ENCODE results near the gene RAD51B.
A peak's percentile ranks its signal among the peaks of the same experiment; 100 is the strongest.
"Not testable (repeated sequence)": the region's sequence is repeated elsewhere in the genome, so short reads cannot be mapped to it uniquely, and the experiment has no call there.

Gene RAD51B

DNA sequence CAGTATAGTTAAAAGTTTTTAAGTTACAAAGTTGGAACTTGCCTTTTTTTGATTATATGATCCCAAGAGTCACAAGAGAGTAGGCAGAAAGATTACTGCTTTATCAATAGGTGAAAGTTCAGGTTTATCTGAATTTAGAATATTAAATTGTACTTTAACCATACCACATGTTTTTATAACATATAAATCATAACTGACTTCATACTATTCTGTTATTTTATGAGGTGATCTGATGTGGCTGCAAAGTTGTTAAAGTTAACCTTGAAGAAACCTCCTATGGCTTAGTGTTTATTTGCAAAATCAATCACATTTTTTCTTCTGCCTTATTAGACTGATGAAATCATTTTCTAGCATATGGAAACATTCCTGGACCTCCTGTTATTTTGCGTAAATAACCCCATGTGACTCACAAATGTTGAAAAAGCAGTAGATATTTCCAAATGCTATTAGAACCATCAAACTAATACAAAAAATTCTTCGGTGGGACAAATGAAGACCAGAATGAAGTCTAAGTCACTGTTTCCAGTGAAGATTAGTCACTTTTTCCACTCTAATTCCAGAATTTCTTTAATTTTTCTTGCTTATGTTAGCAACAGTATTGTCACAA lies 132.1 kb downstream of the RAD51B start:
- no peak for DNase-seq

DNA sequence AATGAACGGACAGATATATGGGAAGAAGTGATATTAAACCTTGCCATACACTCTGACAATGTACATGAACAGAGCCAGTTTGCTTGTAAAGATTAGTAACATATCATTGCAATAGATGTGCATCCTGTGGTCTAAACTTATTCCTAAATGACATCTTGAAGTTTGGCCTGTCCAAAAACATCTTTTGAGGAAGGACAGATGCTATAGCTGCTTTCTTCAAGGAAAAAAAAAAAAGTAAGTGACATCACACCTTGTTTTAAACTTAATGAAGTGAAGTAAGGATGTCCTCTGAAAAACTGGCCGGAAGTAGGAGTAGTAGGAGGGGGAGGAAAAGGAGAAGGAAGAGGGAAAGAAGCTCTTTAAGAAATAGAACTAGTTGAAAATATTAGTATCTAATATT lies 132.8 kb downstream of the RAD51B start:
- DNase-seq, result no peak

DNA sequence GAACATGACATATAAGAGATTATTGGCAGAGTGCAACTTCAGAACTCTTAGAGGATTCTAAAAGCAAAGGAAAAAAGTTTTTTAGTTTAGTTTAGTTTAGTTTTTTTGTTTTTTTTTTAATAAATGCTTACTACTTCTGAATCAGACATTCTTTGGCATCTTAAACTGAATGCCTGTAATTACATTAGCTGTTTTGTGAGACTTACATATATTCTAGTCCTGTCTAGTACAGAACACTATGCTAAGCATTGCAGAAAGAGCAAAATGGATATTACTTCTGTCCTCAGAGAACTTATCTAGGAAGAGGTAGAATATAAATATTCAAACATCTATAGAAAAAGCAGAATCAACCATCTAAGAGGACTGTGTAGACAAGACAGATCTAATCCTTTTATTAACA lies 133.2 kb downstream of the RAD51B start:
- no peak for DNase-seq

DNA sequence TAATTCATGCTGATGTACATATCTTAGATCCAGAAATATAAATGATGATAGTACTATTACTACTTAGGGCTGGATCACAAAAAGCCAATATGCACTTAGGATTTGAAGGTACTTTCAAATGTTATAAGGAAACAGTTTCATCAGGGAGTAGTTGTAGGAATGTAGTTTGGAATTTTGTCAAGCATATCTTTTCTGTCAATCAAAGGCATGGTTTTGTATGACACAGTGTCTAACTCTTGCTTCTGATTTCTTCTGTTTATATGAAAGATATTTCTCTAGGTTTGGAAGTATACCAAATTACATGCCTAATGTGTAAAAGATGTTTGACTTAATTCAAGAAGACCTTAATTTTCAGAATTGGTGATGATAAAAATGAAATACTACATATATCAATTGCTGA lies 135.7 kb downstream of the RAD51B start:
- no peak for DNase-seq

DNA sequence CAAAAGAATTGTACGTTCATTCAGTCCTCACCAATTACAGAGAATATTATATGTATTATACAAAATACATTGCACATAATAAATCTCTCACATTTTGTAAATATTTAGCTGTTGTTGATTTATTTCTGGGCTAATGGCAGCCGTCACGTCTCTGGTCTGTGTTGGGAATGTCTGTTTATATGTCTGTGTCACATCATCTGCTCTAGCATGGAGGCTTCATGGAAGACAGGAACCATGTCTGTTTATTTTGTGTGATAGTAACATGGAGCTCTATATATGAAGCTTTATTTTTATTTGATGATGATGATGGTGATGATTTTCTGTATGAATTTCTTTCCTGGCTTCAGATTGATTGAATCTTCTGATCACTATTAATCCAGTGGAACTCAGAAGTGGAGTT lies 138.4 kb downstream of the RAD51B start:
- DNase-seq, result no peak

DNA sequence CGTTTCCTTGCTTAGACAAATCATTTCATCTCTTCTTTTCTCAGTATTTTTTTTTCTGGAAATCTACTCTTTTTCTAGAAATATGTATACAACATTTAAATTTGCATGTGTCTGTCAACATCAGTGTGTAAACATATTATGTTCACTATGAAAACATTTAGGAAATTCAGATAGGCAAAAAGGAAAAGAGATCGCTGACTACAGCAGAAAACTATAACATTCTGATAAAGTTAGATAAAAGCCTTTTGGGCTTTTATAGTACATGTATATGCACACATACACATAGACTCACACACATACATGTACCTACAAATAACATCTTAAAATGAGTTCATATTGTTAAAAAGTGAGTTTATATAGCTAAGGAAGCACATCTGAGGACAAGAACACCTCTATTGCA lies 142.1 kb downstream of the RAD51B start:
- DNase-seq, result no peak

DNA sequence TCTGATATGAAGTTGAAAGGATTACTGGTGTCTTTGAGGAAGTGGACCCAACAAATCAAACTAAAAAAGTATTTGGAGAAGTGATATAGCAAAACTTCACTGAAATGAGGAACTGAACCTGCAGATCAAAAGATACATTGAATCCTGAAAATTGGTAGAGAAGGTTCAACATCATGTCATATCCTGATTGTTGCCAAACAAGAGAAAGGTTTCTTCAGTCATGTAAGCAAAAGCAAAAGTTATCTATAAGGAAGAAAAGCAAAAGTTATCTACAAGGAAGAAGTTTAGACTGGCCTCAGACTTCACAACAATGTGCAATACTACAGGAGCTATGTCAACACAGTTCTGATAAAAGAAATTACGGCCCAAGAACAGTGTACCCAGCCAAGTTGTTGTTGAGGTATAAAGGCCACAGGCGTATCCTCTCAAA lies 142.7 kb downstream of the RAD51B start:
- DNase-seq, result peak; percentile 58

DNA sequence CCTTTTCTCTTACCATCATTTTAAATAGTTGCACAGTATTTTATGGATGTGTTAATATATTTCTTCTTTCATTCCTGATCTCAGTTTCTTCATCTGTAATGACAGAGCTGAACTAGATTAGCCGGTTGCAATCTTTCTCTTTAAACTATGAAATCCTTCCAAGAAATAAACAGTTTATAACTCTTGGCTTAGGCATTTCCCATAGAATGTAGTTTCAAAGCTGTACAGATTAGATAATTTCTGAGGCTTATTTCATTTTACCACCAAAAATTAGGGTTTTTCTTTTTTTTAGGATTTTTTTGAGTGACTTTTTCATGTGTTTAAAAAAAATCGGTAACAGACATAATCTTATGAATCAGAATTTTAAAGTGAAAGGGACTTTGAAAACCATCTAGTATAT lies 144.0 kb downstream of the RAD51B start:
- DNase-seq, result no peak

DNA sequence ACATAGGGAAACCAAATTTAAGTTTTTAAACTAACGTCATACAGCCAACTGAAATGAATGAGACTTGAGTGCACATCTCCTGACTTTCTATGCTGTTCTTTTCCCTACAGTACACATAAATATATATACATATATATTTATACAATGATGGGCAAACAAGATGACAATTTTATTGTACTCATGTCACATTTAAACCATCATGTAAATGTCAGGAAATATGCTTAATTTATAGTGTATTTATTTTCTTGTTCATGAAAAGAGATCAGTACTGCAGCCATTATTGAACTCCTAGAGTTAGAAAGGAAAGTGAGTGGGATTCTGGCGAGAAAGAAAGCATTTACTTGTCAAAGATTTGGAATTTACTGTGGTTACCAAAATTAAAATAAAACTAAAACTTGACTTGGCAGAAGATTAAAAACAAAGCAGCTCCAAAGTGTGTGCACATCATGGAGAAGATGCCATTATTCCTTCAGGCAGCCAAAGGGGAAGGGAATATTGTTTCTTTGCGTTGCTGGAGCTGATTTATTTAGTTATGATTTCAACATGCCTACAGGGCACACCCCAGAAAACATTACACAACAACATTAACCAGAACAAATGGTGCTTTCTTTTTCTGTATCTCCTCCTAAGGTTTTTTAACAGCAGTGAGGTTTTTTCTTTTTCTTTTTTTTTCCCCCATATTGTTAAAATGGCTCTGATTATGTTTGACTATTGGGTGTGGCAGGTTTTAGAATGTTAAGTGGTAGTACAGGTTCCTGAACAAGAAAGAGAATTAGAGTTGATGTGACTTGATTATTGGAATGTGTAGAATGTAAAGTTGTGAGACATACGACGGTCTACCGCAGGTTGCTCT lies 144.6 kb downstream of the RAD51B start:
- no peak for DNase-seq

DNA sequence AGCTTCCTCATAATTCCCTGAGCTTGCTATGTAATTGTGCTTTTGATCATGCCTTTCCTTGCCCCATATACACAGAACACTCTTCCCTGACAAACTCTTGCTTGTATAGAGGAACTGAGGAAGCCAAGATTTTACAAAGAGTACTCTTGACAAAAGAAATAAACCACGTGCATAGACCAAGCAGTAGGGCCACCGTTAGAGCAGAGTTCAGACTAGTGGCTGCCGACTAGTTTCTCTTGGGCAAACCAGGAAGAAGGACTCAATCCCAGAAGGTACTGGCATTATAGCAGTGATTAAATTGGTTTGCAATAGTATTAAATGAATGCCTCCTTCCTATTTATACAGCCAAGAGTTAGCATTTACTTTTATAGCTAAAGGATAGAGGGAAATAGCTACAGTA lies 146.1 kb downstream of the RAD51B start:
- no peak for DNase-seq

DNA sequence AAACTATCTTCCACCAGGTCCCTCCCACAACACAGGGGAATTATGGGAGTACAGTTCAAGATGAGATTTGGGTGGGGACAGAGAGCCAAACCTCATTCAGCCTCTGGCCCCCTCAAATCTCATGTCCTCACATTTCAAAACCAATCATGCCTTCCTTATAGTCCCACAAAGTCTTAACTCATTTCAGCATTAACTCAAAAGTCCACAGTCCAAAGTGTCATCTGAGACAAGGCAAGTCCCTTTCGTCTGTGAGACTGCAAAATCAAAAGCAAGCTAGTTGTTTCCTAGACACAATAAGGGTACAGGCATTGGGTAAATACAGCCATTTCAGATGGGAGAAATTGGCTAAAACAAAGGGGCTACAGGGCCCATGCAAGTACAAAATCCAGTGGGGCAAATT lies 147.6 kb downstream of the RAD51B start:
- DNase-seq, result no peak

DNA sequence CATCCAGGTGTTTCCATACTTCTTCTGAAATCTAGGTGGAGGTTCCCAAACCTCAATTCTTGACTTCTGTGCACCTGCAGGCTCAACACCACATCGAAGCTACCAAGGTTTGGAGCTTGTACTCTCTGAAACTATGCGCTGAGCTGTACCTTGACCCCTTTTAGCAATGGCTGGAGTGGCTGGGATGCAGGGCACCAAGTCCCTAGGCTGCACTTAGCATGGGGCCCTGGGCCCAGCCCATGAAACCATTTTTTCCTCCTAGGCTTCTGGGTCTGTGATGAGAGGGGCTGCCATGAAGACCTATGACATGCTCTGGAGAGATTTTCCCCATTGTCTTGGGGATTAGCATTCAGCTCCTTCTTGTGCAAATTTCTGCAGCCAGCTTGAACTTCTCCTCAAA lies 148.4 kb downstream of the RAD51B start:
- not testable (repeated sequence) for DNase-seq

DNA sequence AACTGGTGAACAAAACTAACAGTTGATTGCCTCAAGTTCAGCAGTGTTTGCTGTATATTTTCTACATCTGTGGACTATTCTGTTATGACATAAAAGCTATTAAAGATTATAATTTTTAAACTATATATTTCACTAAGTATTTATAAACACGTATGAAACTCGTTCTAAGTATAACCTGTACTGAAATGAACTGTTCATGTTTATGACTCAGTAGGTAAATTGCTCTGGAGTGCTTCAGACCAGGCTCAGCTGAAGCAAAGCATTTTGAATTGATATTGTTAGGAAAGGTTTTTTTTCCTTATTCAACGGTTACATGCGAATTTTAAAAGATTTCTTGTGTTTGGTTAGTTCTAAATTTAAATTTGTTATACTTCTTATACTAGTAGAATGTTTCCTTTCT lies 151.3 kb downstream of the RAD51B start:
- no peak for DNase-seq

DNA sequence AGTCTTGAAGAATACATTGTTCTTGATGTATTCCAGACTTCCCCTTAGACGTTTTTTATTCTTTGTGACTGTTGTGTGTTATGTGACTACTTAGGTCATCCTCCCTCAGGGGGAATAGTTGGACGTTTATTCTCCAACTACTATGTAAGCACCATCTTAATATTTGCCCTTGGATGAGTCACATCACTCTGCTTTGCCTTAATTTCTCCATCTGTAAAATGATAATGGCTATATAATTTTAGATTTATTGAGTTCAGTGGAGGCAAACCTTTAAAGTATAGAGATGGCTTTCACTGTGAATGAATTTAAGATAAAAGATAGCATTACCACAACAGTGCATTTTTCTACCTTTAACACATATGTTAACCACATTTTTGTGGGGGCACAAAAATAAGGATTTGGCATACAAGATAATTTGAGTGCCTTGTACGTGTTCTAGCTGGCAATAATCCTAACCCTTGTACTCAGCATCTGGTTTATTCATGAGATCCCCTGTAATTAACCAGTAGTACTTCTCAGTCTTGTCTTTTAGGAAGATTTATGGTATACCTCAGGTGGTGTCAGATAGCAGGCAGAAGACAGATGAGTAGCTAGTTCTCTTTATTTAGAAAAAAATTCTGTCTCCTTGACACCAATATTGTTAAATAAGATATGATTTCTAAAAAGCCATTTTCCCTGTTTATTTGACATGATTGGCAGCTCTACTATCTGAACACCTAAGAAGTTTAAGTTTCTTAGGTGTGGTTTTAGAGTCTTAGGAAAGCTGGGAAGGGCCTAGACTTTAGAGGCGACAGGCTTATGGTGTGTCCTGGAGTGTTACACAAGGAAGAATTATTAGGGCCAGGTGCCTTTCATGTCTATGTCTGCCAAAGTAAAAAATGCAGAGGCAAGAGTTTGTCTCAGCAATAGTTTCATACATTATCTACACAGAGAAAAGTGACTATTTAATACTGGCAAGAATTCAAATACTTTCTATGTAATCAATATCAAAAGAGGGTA lies 152.3 kb downstream of the RAD51B start:
- DNase-seq, result no peak

DNA sequence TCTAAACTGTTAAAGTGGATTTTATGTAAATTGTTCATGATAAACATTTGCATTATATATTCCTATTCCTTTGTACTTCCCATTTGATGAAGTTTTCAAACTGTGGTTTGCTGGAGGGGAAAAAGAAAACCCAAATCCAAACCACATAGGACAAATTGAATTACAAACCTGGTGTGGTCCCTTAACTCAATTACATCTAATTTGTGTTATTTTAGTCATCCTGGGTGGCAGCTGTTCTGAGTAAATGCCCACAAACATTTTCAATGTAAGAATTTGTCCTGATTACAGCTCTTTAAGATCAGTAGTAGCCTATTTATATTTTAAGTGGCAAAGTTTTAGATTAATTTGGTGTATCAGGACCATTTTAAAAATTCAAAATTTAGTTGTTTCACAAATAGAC lies 153.9 kb downstream of the RAD51B start:
- DNase-seq, result no peak

DNA sequence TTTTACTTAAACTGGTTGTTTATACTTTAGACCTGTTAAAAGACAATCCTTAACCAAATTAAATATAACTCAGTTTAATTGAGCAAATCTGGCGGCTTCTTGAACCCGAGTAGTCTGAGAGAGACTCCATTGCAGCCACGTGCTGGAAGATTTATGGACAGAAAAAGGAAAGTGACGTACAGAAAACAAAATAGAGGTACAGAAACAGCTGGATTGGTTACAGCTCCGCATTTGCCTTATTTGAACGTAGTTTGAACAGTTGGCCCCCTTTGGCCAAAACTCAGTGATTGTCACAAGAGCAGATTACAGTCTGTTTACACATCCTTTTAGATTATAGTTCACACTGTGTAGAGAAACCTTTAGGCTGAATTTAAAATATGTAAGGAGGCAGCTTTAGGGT lies 155.9 kb downstream of the RAD51B start:
- DNase-seq, result no peak

DNA sequence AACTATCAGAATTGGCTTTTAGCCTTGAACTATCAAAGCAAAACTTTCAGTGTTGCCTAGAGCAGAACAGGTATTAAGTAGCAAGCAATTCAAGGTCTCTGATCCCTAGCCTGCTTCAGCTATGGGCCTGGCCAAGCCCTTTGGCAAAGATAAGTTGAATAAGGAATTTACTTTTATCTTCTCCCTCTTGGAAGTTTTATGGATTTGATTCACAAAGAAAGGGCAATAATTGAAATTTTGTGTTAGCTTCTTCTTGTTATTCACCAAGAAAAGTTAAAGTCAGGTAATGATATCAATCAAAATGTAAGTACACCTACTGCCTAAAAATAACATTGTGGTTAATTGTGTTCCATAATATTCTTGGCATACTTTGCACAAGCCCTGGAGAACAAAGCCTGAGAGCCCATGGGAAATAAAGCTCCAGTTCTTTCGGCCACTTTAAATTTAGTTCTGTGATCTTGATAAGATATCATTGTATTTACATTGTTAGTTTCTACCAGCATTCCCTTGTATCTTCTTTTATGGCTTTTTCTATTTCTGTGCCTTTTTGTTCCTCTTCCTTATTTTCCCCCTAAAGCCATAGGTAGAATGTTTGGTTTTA lies 158.0 kb downstream of the RAD51B start:
- DNase-seq, result no peak

DNA sequence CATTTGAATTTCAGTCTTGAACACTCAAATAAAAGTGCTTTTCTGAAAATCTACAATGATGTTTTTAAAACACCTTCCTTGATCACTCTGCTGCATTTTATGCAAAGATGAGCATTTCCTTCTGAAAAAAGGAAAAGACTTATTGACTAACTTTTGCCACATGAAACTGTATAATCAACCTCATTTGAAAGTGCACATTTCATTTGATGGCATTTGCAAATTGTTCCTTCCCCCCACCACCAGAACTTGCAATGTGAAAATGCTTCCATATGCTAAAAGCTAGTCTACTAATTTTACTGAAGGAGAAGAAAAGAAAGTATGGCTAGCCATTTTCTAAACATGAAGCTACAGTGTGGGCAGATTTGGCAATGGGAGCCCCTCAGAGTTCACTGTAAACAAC lies 159.2 kb downstream of the RAD51B start:
- DNase-seq, result no peak

DNA sequence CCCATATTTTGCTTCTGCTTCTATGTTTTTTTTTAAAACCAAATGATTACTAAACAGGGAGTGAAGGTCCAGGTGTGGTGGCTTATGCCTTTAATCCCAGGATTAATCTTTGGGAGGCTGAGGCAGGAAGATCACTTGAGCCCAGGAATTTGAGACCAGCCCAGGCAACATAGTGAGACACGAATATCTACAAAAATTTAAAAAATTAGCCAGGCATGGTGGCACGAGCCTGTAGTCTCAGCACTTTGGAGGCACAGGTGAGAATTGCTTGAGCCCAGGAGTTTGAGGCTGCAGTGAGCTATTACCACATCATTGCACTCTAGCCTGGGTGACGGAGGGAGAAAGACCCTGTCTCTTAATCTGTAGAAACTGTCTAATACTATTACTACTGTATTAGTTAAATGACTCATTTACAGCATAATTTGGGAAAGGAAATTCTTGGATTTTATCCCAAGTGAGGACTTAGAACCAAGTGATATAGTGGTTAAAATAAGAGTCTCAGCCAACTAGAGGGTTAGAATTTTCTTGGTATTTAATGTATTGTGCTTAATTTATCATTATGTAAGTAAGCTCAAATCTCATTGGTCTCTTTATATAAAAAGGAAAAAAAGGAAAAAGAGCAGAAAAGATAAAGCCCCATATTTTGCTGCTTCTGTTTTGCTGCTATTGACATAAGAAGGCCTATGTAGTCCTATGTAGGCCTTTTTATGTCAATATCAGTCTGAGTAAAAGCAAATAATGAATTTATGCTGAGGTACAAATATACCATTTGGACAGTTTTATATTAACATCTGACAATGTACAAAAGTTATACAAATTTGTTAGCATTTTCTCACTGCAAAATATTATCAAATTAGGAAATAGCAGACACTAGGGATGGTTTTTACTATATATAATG lies 163.4 kb downstream of the RAD51B start:
- DNase-seq, result no peak

DNA sequence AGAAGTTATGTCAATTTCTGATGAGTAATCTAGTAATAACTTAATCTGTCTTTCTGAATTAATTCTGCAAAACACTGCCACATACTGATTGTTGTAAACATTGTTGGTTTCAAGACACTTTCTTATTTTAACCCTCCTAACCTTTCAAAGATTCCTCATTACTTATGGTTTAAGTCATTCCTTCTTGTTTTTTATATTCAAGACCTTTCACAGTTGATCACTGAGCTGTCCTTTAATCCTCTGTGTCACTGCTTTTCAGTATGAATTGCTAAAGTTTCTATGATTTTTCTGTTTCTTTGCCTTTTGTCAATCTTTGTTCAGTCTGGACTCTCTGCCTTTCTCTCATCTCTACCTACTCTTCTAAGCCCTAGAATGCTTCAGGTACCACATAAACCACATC lies 164.7 kb downstream of the RAD51B start:
- DNase-seq, result no peak

DNA sequence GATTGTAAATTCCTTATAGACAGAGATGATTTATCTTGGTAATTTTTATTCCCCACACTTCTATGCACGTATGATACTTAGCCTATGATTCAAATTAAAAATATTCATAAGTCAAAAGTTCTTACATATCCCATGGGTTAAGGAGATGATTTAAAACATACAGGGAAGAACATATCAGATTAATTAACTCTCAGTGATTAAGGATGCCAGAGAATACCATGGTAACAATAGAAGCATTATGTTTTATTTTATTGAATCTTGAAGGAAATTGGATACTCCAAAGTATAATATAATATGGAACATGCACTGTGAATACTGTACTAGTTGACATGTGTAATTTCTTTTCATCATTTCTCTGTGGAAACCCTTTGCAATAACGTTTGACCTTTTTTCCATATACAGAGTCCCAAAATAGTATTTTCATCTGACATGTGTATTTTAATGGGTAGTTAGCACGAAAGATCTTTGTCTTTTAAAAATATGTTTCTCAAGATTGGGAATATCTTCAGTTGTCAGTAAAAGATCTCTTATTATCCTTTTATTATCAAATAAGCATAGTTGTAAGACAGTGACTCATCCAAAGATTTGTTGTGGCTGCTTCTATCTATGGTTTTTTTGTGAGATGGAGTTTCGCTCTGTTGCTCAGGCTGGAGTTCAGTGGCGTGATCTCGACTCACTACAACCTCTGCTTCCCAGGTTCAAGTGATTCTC lies 166.7 kb downstream of the RAD51B start:
- no peak for DNase-seq
